Measurements from ENCODE around the gene OR52E5. TPM values are rescaled to one million over a fixed set of nuclear protein-coding genes. Genes with fewer than 3 reads are reported as not detected.

The OR52E5 gene
- polyA plus RNA-seq, 3 donors = not detected

DNA sequence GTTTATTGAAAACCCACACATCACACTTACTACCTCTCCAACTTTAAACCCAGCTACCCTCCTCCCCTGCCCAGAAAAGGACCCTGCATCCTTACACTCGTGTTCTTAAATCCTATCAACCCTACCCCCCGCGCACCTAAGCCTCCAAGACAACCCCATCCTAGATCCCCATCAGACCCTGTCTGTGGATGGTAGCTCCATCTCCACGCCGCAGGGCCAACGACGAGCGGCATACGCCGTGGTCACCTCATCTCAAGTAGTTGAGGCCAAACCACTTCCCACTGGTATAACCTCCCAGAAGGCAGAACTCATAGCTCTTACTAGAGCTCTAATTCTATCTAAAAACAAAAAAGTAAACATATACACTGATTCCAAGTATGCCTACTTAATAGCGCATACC is 39.7 kb downstream of the OR52E5 start:
- no peak for DNase-seq

- DNase-seq = no peak
Observed at GRCh38 chr11:5933116-5933515, 40.1 kb downstream of the OR52E5 start.

DNA sequence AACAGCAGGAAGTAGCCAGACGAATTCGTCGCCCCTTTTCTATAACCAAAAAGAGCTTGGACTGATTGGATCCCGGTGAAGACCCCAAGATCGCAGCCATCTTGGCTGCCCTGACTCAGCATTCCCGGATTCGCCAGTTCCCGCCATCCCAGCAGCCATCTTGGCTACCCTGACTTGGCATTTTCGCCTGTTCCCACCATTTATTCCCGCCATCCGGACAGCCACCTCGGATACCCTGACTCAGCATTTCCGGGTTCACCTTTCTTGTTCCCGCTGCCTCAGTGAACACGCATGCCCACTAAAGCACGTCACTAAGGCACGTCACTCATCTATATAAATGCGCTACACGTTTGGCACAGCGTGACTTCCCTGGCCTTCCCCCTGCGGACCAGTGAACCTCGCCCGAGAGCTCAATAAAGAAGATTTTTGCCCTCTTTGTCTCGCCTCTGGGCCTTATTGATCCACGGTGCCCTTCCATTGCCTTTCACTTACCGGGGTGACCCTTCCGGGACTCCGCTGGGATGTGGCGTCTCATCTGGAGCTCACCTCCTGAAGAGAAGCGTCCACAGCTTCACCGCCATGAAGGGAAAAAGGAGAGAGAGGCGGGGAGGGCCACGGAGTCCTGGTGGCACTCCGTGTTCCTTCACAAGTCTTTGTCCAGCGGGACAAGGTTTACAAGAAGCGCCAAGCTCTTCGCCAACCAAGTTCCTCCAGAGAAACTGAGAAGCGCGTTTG is 45.0 kb downstream of the OR52E5 start:
- DNase-seq = no peak

DNA sequence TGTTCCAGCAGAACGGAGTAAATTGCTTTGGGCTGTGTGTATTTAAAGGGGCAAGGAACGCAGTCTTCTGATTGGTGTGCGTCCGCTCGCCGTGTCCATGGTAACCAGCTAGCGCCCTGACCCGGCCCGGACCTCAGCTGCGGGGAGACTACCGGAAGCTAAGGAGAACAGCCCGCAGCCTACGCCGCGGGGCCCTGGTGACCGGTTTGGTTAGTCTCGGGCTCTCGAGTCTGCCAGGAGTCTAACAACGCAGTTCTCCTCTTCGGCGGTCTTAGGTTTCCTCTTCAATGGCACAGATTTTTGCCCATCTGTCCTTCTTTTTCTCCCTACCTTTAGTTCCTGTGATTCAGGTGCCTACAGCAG is 45.6 kb downstream of the OR52E5 start:
- no peak for DNase-seq

- DNase-seq = no peak
Observed at GRCh38 chr11:5940748-5941147, 47.7 kb downstream of the OR52E5 start.

GRCh38 chr11:5941951-5942350 is 48.9 kb downstream of the OR52E5 start, which contains the start of gene OR56A3:
OR56A3 (plus strand) TSS chr11:5942251; CDS start chr11:5947347, 5,096 bp downstream.
- DNase-seq = no peak

Other genes with a start within 250 kb of the OR52E5 start
- gene TRIM5, start 208.1 kb upstream of the OR52E5 start, polyA plus RNA-seq (ENCODE audit: insufficient read length in 3 of 3) = 10 to 100 TPM; 34.1 to 51.7 (median 43.5) TPM
- gene TRIM22, start 203.4 kb upstream of the OR52E5 start, polyA plus RNA-seq (ENCODE audit: insufficient read length in 3 of 3) = 10 to 100 TPM in 1 of 3 donors, 1 to 10 TPM in 2; 5.3 to 10.8 (median 7.7) TPM
- gene OR56B1, start 156.8 kb upstream of the OR52E5 start, polyA plus RNA-seq (ENCODE audit: insufficient read length in 3 of 3) = not detected
- not detected for gene OR52N4, start 139.0 kb upstream of the OR52E5 start, polyA plus RNA-seq (ENCODE audit: insufficient read length in 3 of 3)
- gene OR52N5, start 109.9 kb upstream of the OR52E5 start, polyA plus RNA-seq (ENCODE audit: insufficient read length in 3 of 3) = not detected
- gene OR52N1, start 101.9 kb upstream of the OR52E5 start, polyA plus RNA-seq (ENCODE audit: insufficient read length in 3 of 3) = not detected
- gene OR52N2, start 84.3 kb upstream of the OR52E5 start, polyA plus RNA-seq (ENCODE audit: insufficient read length in 3 of 3) = not detected
- not detected for gene OR52E6, start 51.3 kb upstream of the OR52E5 start, polyA plus RNA-seq (ENCODE audit: insufficient read length in 3 of 3)
- gene OR52E8, start 35.5 kb upstream of the OR52E5 start, polyA plus RNA-seq (ENCODE audit: insufficient read length in 3 of 3) = not detected
- not detected for gene OR52E4, start 12.6 kb upstream of the OR52E5 start, polyA plus RNA-seq (ENCODE audit: insufficient read length in 3 of 3)
- not detected for gene OR56A3, start 49.0 kb downstream of the OR52E5 start, polyA plus RNA-seq (ENCODE audit: insufficient read length in 3 of 3)
- not detected for gene OR56A5, start 75.3 kb downstream of the OR52E5 start, polyA plus RNA-seq (ENCODE audit: insufficient read length in 3 of 3)
- gene OR52L1, start 93.8 kb downstream of the OR52E5 start, polyA plus RNA-seq (ENCODE audit: insufficient read length in 3 of 3) = not detected
- gene OR56A4, start 113.7 kb downstream of the OR52E5 start, polyA plus RNA-seq (ENCODE audit: insufficient read length in 3 of 3) = under 1 TPM; 0.04 to 0.12 (median 0.06) TPM
- not detected for gene OR56A1, start 137.6 kb downstream of the OR52E5 start, polyA plus RNA-seq (ENCODE audit: insufficient read length in 3 of 3)
- gene OR56B4, start 214.5 kb downstream of the OR52E5 start, polyA plus RNA-seq (ENCODE audit: insufficient read length in 3 of 3) = under 1 TPM in 2 of 3 donors, not detected in 1; 0.11 to 0.19 TPM

Measured in renal pelvis (tissue), 4 donors.